Activated naive CD4-positive, alpha-beta T cell treated with anti-CD3 and anti-CD28 coated beads, Interleukin-2, amount 50 U/mL, for 72 hours (primary cell): ENCODE results near the gene HSD3B2. TPM values are rescaled to one million over a fixed set of nuclear protein-coding genes. Genes with fewer than 3 reads are reported as not detected.
"Not testable (repeated sequence)": the region's sequence is repeated elsewhere in the genome, so short reads cannot be mapped to it uniquely, and the experiment has no call there.

Experiments used
- ATAC-seq, 2 donors: fragments of 150-1000 bp; cut with Tn5 transposase; 2 replicates each; pipeline ENCODE4 v1.10.0; 2021; ENCODE audit warnings: mild to moderate bottlenecking in 2 of 2, moderate library complexity in 2 of 2
- DNase-seq, 2 donors: peaks; one replicate each; pipeline ENCODE4 v3.0.0; 2021 to 2022; ENCODE audit warnings: low spot score in 2 of 2
- H3K27ac Mint-ChIP-seq, 2 donors: one replicate each; pipeline ENCODE4 v1.8.0; 2022; ENCODE audit warnings: mild to moderate bottlenecking in 2 of 2, mixed read lengths in 2 of 2
- H3K36me3 Mint-ChIP-seq, 2 donors: one replicate each; pipeline ENCODE4 v1.8.0; 2022; ENCODE audit warnings: mixed read lengths in 2 of 2
- H3K9me3 Mint-ChIP-seq, 2 donors: one replicate each; pipeline ENCODE4 v1.8.0; 2022; ENCODE audit warnings: mixed read lengths in 2 of 2
- total RNA-seq, 2 donors: library from RNA; stranded (reverse); gene quantifications; one replicate each; pipeline ENCODE4 v1.2.3, GENCODE V29; 2022

HSD3B2 gene
- not detected for total RNA-seq

GRCh38 chr1:119414950-119415349, at the start of gene HSD3B2:
Gene HSD3B2 (plus strand): TSS chr1:119415150. CDS start chr1:119415420, 270 bp downstream.
- DNase-seq (no peak), ATAC-seq (no peak)
- Mint-ChIP-seq H3K27ac (no peak within 1 kb of the TSS), H3K9me3 (no peaks in the 10 kb centered on the region), H3K36me3 (no peaks in the 10 kb centered on the region)

DNA sequence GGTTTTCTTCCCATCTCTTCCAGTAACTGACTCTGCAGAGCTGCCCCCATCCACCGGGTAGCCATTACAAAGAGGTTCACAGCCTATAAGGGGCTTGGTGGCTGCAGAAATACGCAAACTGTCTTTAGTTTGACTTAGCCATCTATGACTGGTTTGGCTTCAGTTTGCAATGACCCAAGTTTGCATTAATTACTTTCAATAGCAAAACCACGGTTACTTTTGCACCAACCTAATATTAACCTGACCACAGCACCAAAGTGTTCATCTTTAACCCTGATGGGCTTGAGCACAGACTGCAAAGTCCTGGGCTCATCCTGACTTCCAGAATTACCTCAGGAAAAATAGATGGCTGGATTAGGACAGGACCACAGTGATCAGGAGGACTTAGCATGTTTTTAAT, 48.5 kb upstream of the HSD3B2 start:
- H3K27ac Mint-ChIP-seq = no peak overlapping the region
- no peaks in the 10 kb centered on the region for H3K36me3 Mint-ChIP-seq
- ATAC-seq = no peak
- DNase-seq = no peak
- H3K9me3 Mint-ChIP-seq = no peaks in the 10 kb centered on the region

DNA sequence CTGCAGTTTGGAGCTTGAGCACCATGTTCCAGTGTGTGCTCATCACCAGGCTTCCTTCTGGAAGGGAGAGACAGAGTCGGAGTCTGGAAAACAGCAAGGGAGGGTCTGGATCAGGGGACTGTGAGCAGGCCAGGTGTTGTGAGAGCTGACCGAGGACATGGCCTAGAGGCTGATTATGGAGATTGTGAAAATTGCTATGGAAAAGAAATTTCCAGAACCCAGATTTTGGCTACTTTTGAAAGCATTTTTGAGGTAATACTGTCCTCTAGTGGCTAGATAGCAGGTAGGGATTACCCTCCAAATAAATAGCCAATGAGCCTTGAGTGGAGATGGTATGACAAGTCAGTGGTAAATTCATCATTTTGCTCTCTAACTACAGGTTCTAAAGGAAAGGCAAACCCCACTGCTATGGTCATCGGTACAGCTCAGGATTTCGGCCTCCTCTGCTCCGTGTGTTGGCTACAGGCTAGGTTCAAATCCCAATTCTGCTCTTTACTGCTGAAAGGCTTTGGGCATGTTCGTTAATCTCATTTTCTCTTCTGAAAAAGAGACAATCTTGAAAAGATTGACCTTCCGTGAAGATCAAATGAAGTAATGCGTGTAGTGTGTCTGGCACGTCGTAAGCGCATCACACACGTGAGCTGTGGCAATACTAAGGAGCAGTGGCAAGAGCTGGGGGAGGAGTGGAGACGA, 47.4 kb upstream of the HSD3B2 start:
- H3K9me3 Mint-ChIP-seq = no peaks in the 10 kb centered on the region
- no peak for DNase-seq
- ATAC-seq = peak in 1 of 2 donors; percentile 34
- H3K36me3 Mint-ChIP-seq = no peaks in the 10 kb centered on the region
- H3K27ac Mint-ChIP-seq = no peak overlapping the region

DNA sequence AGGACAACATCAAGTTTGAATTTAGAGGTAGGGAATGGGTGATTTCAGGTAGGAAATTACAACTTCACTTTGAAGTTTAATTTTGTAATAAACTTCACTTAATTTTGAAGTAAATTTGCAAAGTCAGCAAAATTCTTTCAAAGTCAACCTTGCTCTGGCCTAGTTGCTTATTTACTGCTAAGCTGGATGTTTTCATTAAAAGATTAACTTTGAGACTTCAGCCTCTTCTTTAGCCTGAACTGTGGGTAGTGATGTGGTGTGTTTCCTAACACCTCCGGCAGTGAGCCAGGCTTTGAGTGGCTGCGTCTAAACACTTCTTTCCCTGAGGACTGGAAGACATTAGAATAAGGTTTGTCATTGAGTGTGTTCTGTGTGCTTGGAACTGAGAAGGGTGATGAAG, 46.4 kb upstream of the HSD3B2 start, which contains the start of gene HAO2:
Gene HAO2 (plus strand): TSS at position 232 of the 400 bp plus-strand sequence. CDS start 12,301 bp downstream, outside the sequence.
- H3K27ac Mint-ChIP-seq = no peak within 1 kb of the TSS

GRCh38 chr1:119370748-119371147, 44.2 kb upstream of the HSD3B2 start:
- Mint-ChIP-seq H3K27ac (no peak overlapping the region), H3K36me3 (no peaks in the 10 kb centered on the region), H3K9me3 (no peaks in the 10 kb centered on the region)
- DNase-seq (no peak), ATAC-seq (no peak)

More for the DNA sequence above, 46.4 kb upstream of the HSD3B2 start, which contains the start of gene HAO2:
- H3K36me3 Mint-ChIP-seq = no peaks in the 10 kb centered on the region
- no peak for ATAC-seq
- DNase-seq = no peak
- H3K9me3 Mint-ChIP-seq = no peaks in the 10 kb centered on the region

DNA sequence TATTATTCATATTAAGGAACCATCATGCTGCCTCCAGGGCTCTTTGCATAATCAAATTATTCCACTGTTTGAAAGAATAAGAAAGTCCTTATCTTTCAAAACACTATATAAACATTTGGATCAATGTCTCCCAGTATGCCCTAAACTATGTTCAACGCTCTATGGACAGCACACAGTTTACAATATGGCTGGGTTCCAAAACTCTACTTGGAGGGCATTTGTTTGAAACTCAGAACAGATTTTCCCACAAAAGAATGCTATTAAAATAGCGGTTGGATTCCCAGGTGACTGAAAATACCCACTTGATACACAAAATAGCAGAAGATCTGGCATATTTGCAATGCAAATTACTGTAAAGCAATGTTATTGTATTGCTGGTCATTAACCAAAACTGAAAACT, 43.1 kb upstream of the HSD3B2 start:
- Mint-ChIP-seq H3K9me3 (no peaks in the 10 kb centered on the region), H3K27ac (no peak overlapping the region), H3K36me3 (no peaks in the 10 kb centered on the region)
- DNase-seq (no peak), ATAC-seq (no peak)

- DNase-seq (no peak), ATAC-seq (no peak)
- no peaks in the 10 kb centered on the region for H3K36me3 Mint-ChIP-seq
- no peak overlapping the region for H3K27ac Mint-ChIP-seq
- H3K9me3 Mint-ChIP-seq = peaks cover 0 to 5% of the 10 kb centered on the region in 2 donors
Measured at GRCh38 chr1:119372503-119373086, 42.4 kb upstream of the HSD3B2 start.

- no peak for DNase-seq
- Mint-ChIP-seq H3K27ac (no peak overlapping the region), H3K9me3 (peaks cover 1 to 9% of the 10 kb centered on the region in 2 donors), H3K36me3 (no peaks in the 10 kb centered on the region)
- ATAC-seq = peak; percentile 18 to 86
Measured at GRCh38 chr1:119373465-119373864, 41.5 kb upstream of the HSD3B2 start.

- no peak overlapping the region for H3K27ac Mint-ChIP-seq
- H3K36me3 Mint-ChIP-seq = no peaks in the 10 kb centered on the region
- ATAC-seq (peak in 1 of 2 donors; percentile 79), DNase-seq (no peak)
- peaks cover 4 to 13% of the 10 kb centered on the region in 2 donors for H3K9me3 Mint-ChIP-seq
Measured at GRCh38 chr1:119374208-119374874, 40.6 kb upstream of the HSD3B2 start.

- ATAC-seq (no peak), DNase-seq (no peak)
- H3K9me3 Mint-ChIP-seq = peaks cover 4 to 13% of the 10 kb centered on the region in 2 donors
- no peak overlapping the region for H3K27ac Mint-ChIP-seq
- no peaks in the 10 kb centered on the region for H3K36me3 Mint-ChIP-seq
Measured at GRCh38 chr1:119375366-119375765, 39.6 kb upstream of the HSD3B2 start.

- DNase-seq (no peak), ATAC-seq (no peak)
- H3K9me3 Mint-ChIP-seq = peaks cover 4 to 13% of the 10 kb centered on the region in 2 donors
- H3K36me3 Mint-ChIP-seq = no peaks in the 10 kb centered on the region
- H3K27ac Mint-ChIP-seq = no peak overlapping the region
Measured at GRCh38 chr1:119376594-119376993, 38.4 kb upstream of the HSD3B2 start.

DNA sequence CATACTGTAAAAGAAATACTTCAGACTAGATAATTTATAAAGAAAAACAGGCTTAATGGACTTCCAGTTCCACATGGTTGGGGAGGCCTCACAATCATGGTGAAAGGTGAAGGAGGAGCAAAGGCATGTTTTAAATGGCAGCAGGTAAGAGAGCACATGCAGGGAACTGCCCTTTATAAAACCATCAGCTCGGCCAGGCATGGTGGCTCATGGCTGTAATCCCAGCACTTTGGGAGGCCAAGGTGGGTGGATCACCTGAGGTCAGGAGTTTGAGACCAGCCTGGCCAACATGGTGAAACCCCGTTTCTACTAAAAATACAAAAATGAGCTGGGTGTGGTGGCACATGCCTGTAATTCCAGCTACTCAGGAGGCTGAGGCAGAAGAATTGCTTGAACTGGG, 37.4 kb upstream of the HSD3B2 start:
- not testable (repeated sequence) for H3K27ac Mint-ChIP-seq, H3K36me3 Mint-ChIP-seq, DNase-seq, ATAC-seq
- peaks cover 4 to 13% of the 10 kb centered on the region in 2 donors for H3K9me3 Mint-ChIP-seq

GRCh38 chr1:119379117-119379516, 35.8 kb upstream of the HSD3B2 start:
- Mint-ChIP-seq H3K27ac (no peak overlapping the region), H3K9me3 (peaks cover 4 to 13% of the 10 kb centered on the region in 2 donors), H3K36me3 (no peaks in the 10 kb centered on the region)
- ATAC-seq = no peak
- DNase-seq = no peak

GRCh38 chr1:119380304-119380703, 34.6 kb upstream of the HSD3B2 start:
- Mint-ChIP-seq H3K36me3 (no peaks in the 10 kb centered on the region), H3K9me3 (peaks cover 4 to 13% of the 10 kb centered on the region in 2 donors), H3K27ac (no peak overlapping the region)
- DNase-seq (no peak), ATAC-seq (no peak)

- Mint-ChIP-seq H3K36me3 (no peaks in the 10 kb centered on the region), H3K9me3 (peaks cover 4 to 13% of the 10 kb centered on the region in 2 donors), H3K27ac (no peak overlapping the region)
- no peak for DNase-seq
- ATAC-seq = no peak
Measured at GRCh38 chr1:119380983-119381662, 33.8 kb upstream of the HSD3B2 start.

DNA sequence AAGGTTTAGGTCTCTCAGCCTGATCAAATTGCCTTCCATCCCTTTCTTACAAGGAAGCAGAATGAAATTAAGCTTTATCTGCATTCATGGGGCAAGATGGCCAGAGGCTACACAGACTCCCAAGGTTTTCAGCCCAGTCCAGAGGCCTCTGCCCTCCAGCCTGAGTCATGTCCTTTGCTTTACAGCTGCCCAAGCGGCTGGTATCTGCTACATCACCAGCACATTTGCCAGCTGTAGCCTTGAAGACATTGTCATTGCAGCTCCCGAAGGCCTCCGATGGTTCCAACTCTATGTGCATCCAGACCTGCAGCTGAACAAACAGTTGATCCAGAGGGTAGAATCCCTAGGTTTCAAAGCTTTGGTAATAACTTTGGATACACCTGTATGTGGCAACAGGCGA, 30.4 kb upstream of the HSD3B2 start:
- ATAC-seq (no peak), DNase-seq (no peak)
- Mint-ChIP-seq H3K36me3 (no peaks in the 10 kb centered on the region), H3K27ac (no peak overlapping the region), H3K9me3 (no peaks in the 10 kb centered on the region)

DNA sequence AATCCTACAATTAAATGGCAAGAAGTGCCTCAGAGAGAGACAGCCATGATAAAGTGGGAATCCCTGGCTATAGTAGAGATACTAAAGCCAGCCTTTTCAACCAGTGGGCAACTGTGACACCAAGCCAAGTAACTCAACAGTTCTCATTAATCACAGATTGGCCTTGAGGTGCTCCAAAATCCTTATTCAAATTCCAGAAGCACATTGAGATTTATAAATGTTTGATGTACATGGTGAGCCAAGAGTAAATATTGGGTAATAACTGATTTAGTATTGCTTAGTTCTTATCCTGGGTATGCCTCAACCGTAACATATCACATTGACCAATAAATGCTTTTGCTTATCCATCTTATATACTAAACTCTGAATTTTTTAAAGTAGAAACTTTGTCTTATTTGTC, 29.3 kb upstream of the HSD3B2 start:
- Mint-ChIP-seq H3K9me3 (peaks cover 0 to 3% of the 10 kb centered on the region in 2 donors), H3K36me3 (no peaks in the 10 kb centered on the region), H3K27ac (no peak overlapping the region)
- DNase-seq = no peak
- no peak for ATAC-seq
